Thymus (tissue), 11 donors: ENCODE measurements around the gene SRXN1. TPM values are rescaled to one million over a fixed set of nuclear protein-coding genes. Genes with fewer than 3 reads are reported as not detected.
A peak's percentile ranks its signal among the peaks of the same experiment; 100 is the strongest.

Experiments used
- DNase-seq, 9 donors: peaks; one replicate each; pipeline ENCODE4 v3.0.0-alpha.2; 2013; ENCODE audit warnings: low spot score in 9 of 9, low read depth in 6 of 9, missing footprints in 1 of 9
- H3K27ac ChIP-seq, 2 donors: one replicate each; pipeline ENCODE4 v1.5.1; 2013; ENCODE audit warnings: control low read depth in 1 of 2, low read depth in 1 of 2, low read length in 1 of 2, mild to moderate bottlenecking in 1 of 2, moderate library complexity in 1 of 2
- H3K27me3 ChIP-seq, 2 donors: one replicate each; pipeline ENCODE4 v1.5.1; 2013; ENCODE audit warnings: low read length in 1 of 2; ENCODE audit not compliant: control insufficient read depth in 2 of 2, insufficient read depth in 1 of 2
- H3K36me3 ChIP-seq, 2 donors: one replicate each; pipeline ENCODE4 v1.5.1; 2013; ENCODE audit warnings: low read length in 1 of 2, mild to moderate bottlenecking in 1 of 2, moderate library complexity in 1 of 2; ENCODE audit not compliant: control insufficient read depth in 2 of 2, insufficient read depth in 2 of 2
- H3K4me1 ChIP-seq, 2 donors: one replicate each; pipeline ENCODE4 v1.5.1; 2013; ENCODE audit warnings: low read length in 2 of 2; ENCODE audit not compliant: control insufficient read depth in 2 of 2, insufficient read depth in 2 of 2
- H3K4me3 ChIP-seq, 2 donors: one replicate each; pipeline ENCODE4 v1.5.1; 2013; ENCODE audit warnings: low read length in 2 of 2, control low read depth in 1 of 2, mild to moderate bottlenecking in 1 of 2
- H3K9me3 ChIP-seq, 2 donors: one replicate each; pipeline ENCODE4 v1.5.1; 2013; ENCODE audit warnings: low read length in 1 of 2, mild to moderate bottlenecking in 1 of 2; ENCODE audit not compliant: control insufficient read depth in 2 of 2, insufficient read depth in 1 of 2
- WGBS: extraction: QIAGEN DNeasy Blood & Tissue Kit; methylation state at CpG from one replicate; pipeline ENCODE4 v1.1.7; 2013; 5-methylcytosine and 5-hydroxymethylcytosine counted together
- polyA plus RNA-seq: library from polyadenylated mRNA; stranded (reverse); fragments of 200-250 nt; gene quantifications from one replicate; pipeline ENCODE4 v1.2.3, GENCODE V29; 2013
- total RNA-seq: library from RNA; stranded (reverse); fragments of 120-200 nt; gene quantifications from one replicate; pipeline ENCODE4 v1.2.4, GENCODE V29; 2013
- donor health status: healthy.

Gene SRXN1
- total and polyA plus RNA-seq, 2 donors: 3.5 to 10.8 TPM

DNA sequence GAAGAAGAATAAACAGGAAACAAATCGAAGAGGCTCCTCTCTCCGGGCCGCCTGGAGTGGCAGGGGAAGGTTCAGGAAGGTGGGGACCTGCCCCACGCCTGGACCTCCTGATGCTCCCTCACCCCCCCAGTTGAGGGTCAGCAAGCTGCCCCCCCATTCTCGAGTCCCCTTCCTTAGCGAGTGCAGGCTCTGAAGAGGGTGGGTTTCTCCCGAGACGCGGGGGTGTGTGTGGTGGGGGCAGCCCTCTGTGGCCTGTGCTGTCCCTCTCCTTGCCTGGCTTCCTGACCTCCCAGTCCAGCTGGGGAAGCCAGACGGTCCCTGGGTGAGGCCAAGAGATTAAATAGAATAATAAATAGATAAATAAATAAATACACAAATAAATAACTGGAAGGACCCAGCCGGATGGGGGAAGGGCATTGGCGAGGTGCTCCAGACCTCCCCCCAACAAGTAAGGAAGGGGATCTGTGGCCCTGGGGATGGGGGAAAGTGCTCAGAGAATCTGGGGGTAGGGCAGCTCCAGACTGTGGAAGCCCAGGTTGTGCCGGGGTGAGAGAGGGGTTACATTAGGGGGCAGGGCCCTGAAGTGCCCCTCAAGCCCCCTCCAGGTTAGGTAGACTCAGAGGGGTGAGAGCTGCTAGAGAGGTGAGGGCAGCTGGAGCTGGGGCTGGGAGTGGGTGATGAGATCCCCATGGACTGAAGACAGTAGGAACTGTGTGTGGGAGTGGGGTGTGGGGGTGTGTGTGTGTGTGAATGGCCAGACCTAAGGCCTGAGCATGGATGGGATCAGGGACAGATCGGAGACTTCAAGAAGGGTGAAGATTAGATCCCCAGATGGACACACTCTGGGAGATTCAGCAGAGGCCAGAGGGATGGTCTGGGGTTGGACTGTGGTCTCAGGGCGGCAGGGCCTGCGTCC is 9.5 kb upstream of the SRXN1 start:
- H3K27me3 ChIP-seq: peaks cover 48 to 70% of the 10 kb centered on the region in 2 donors
- no peaks in the 10 kb centered on the region for H3K4me1 ChIP-seq
- H3K27ac ChIP-seq: no peak overlapping the region
- H3K36me3 ChIP-seq: no peaks in the 10 kb centered on the region
- DNase-seq: no peak
- no peak overlapping the region for H3K4me3 ChIP-seq
- WGBS: 55% methylated on average over 16 of the region's 16 CpGs
- H3K9me3 ChIP-seq: peaks cover 0 to 3% of the 10 kb centered on the region in 2 donors

DNA sequence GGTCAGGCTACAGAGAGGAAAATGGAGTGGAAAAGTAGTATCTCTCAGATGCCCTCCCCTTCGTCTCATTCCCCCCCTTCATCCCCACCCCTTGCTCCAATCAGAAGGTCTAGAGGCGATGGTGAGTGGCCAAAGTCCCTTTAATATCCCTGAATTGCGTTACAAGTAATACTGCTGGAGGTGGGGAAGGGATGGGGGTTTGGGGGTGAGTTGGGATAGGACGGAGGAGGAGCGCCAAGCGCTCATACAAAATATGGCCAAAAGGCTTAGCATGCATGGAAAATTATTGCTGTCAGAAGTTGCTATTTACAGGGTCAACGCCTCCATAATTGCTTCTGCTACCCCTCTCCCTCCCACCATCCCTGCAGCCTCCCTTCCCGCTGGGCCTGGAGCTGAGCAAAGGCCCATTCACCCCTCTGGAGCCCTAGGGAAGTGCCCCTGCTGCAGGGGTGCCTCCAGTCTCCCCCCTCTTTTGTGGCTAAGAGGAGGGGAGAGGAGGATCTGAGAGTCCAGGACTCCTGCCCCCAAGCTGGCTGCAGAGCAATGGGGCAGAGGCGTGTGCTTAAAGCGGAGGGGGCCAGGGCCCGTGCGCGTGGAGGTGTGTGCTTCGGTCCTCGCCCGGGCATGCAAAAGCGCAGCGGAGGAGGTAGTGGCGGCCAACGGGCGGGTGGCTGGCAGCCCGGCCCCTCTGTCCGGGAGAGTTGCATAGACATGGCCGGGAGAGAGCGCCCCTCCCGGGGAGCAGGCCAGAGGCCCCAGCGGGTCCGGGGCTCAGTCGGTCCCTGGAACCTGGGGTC is 8.7 kb upstream of the SRXN1 start:
- Histone ChIP-seq H3K36me3 (no peaks in the 10 kb centered on the region), H3K27ac (no peak overlapping the region), H3K9me3 (peaks cover 0 to 3% of the 10 kb centered on the region in 2 donors), H3K4me1 (no peaks in the 10 kb centered on the region), H3K4me3 (no peak overlapping the region), H3K27me3 (peaks cover 45 to 66% of the 10 kb centered on the region in 2 donors)
- 58% methylated on average over 29 of the region's 29 CpGs for WGBS
- DNase-seq: no peak

DNA sequence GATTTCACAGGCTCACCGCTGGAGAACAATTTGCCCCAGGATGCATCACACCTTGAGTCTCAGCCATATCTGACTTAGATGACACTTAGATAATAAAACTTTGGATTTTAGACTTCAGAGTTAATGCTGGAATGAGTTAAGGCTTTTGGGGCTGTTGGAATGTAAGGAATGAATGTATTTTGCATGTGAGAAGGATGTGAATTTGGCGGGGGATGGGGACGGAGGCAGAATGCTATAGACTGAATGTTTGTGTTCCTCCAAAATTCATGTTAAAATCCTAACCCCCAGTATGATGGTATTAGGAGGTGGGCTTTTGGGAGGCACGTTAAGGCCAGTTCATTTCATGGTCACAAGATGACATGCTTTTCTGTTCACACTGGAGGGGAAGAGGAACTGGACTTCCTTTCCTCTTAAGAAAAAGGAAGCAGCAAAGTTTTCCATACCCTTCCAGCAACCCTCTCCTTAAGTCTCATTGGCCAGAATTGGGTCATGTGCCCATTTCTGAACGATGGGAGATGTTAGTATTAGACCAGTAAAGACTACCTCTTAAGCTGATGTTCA is 5.8 kb upstream of the SRXN1 start:
- Histone ChIP-seq H3K27ac (no peak overlapping the region), H3K9me3 (peaks cover 0 to 2% of the 10 kb centered on the region in 2 donors), H3K4me1 (no peaks in the 10 kb centered on the region), H3K36me3 (no peaks in the 10 kb centered on the region), H3K27me3 (peaks cover 35 to 57% of the 10 kb centered on the region in 2 donors), H3K4me3 (no peak overlapping the region)
- no peak for DNase-seq
- 68% methylated on average over 5 of the region's 5 CpGs for whole genome bisulfite sequencing

DNA sequence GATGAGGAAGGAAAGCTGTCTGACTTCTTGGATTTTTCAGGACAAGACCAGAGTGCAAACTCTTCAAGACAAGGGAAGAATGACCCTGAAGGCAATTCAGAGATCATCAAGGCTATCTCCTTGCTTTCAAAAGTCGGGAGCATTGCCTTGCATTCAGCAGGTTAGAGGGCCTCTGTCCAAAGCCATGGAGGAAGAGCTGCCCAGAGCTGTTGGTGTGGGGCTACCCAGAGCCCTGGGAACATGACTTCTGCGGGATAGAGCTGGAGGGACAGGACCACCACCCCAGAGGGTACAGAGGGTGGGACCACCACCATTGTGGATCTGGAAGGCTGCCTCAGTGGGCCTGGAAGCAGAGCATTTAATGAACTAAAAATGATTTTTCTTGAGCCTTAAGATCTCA is 5.2 kb upstream of the SRXN1 start:
- peaks cover 0 to 1% of the 10 kb centered on the region in 2 donors for H3K4me1 ChIP-seq
- H3K27me3 ChIP-seq: peaks cover 33 to 57% of the 10 kb centered on the region in 2 donors
- H3K4me3 ChIP-seq: no peak overlapping the region
- peaks cover 0 to 2% of the 10 kb centered on the region in 2 donors for H3K9me3 ChIP-seq
- WGBS: 90% methylated on average over 2 of the region's 2 CpGs
- no peak for DNase-seq
- H3K27ac ChIP-seq: no peak overlapping the region
- H3K36me3 ChIP-seq: no peaks in the 10 kb centered on the region

DNA sequence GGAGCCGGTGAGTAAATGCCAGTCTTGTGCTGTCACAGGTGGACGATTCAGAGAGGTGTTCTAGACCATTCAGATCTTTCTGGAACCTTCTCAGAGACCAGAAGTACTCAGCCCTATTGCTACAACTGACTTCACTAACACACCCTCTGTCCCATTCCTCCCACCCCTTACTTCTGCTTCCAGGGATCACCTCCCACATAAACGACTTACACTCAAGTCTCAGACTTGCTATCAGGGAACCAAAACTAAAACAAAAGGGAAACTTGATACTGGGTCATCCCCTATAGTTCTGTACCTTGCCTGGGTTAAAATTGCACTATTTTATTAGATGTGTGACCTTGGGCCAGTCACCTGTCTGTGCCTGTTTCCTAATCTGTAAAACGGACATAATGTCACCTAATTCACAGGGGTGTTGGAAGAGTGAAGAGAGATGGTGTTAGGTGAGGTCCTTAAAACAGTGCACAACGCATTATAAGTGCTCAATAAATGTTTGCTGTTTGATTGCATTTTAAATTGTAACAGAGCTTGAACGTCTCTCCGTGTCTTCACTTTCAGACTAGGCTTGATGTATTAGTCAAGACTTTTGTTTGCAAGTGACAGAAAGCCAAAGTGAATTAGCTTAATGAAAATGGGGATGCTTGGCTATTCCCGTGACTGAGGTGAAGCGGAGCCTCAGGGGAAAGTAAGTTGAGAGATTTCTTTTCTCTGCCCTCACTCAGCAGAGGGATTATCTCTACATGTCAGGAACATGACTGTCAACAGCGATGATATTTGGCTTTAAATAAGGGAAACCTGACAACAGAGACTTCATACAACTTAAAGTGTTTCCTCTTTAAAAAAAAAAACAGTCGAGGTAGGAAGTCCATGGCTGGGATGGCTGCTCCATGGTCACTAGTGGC is 3.0 kb upstream of the SRXN1 start:
- Histone ChIP-seq H3K27me3 (peaks cover 31 to 54% of the 10 kb centered on the region in 2 donors), H3K27ac (no peak overlapping the region), H3K36me3 (no peaks in the 10 kb centered on the region), H3K4me3 (no peak overlapping the region), H3K4me1 (peaks cover 0 to 4% of the 10 kb centered on the region in 2 donors), H3K9me3 (no peaks in the 10 kb centered on the region)
- no peak for DNase-seq
- WGBS: 85% methylated on average over 11 of the region's 11 CpGs

DNA sequence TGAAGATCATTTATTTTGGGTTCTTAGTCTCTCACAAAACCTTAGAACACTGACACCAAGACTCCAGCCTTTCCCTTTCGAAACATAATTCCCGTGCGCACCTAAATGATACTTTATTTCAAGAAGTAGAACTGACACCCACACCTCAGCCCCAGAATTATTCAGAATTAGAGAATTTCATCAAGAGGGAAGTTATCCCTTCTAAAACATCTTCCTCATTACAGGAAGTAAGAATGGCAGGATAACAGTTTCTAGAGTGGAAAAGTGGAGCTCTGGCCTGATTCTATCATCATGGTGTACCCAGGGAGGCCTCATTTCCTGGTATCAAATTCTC is 1.4 kb upstream of the SRXN1 start:
- no peak overlapping the region for H3K27ac ChIP-seq
- H3K9me3 ChIP-seq: no peaks in the 10 kb centered on the region
- 98% methylated on average over 3 of the region's 3 CpGs for WGBS
- peaks cover 0 to 4% of the 10 kb centered on the region in 2 donors for H3K4me1 ChIP-seq
- H3K36me3 ChIP-seq: no peaks in the 10 kb centered on the region
- no peak overlapping the region for H3K4me3 ChIP-seq
- H3K27me3 ChIP-seq: peaks cover 29 to 50% of the 10 kb centered on the region in 2 donors
- DNase-seq: no peak

DNA sequence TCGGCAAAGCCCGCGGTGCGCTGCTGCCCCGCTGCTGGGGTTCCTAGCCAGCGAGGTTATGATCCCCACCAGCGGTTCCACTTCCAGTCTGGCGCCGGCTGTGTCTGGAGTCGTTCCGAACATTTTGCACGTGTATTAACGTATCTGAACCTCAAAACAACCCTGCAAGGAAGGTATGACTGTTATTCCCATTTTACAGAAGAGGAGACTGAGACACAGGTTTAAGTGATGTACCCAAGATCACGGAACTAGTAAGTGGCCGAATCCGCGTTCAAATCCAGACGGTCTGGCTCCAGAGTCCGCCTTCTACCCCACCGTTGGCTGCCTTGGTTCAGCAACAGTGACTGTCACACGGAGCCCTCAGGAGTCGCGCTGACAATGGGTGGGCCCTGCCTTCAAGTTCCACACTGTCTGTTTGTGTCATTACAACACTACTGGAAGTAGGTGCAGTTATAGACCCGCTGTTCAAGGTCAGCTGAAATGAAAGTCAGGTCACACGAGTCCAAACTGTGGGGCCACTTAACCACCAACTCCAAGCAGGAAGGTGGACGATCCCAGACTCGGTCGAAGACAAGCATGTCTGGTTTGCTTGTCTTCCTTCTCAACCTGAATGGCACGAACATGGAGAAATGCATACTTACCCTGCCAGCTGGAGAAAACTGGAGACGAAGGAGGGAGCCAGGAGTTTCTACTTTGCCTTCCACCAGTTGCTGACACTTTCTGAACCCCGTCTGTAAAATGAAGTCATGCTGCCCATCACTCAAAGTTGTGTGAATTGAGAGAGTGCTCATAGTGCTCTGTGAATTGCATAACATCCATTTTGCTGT is 803 bp upstream of the SRXN1 start:
- Histone ChIP-seq H3K36me3 (no peaks in the 10 kb centered on the region), H3K27me3 (peaks cover 29 to 50% of the 10 kb centered on the region in 2 donors), H3K27ac (no peak overlapping the region), H3K4me1 (peaks cover 0 to 4% of the 10 kb centered on the region in 2 donors), H3K9me3 (no peaks in the 10 kb centered on the region), H3K4me3 (peak overlapping the region; percentile 22 to 46)
- DNase-seq: no peak
- 37% methylated on average over 31 of the region's 31 CpGs for WGBS

DNA sequence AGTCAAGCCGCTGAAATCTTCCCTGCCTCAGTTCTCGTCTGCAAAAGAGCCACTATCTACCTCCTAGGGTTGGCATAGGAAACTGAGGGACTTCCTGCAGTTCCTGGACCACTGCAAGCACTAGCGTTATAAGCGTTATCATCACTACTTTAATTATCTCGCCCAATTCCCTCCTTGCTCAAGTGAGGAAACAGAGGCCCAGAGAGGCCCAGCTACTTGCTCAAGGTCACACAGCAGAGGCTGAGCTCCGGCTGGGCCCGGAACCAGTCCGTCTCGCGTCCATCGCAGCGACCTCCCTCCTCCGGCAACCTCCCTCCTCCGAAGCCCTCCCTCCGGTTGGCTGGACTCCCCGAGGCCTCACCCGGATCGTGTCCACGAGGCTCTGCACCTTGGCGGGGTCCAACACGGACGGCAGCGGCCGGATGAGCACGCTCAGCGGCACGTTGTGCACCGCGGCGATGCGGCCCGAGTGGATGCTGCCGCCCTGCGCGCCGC is 338 bp downstream of the SRXN1 start:
- peak overlapping the region in 1 of 2 donors; percentile 46 for H3K4me3 ChIP-seq
- no peaks in the 10 kb centered on the region for H3K36me3 ChIP-seq
- H3K9me3 ChIP-seq: no peaks in the 10 kb centered on the region
- WGBS: 20% methylated on average over 36 of the region's 36 CpGs
- DNase-seq: no peak
- peaks cover 29 to 47% of the 10 kb centered on the region in 2 donors for H3K27me3 ChIP-seq
- H3K27ac ChIP-seq: no peak overlapping the region
- H3K4me1 ChIP-seq: peaks cover 0 to 4% of the 10 kb centered on the region in 2 donors
